Endothelial cell of umbilical vein (primary cell): ENCODE results near the gene TMEM161A. TPM values are rescaled to one million over a fixed set of nuclear protein-coding genes. Genes with fewer than 3 reads are reported as not detected.
"Not testable (repeated sequence)": the region's sequence is repeated elsewhere in the genome, so short reads cannot be mapped to it uniquely, and the experiment has no call there.

ENCODE experiments used
- BruUV-seq: library from RNA; stranded (reverse); fragments of 400-500 nt; replicated peaks from 2 replicates; lab custom pipeline; 2021; lab: Mats Ljungman, UMichigan
- CTCF ChIA-PET: fragments of 300-600, 350-600 bp; sonication (Branson Sonifier 250); formaldehyde crosslinking; loops from one replicate; lab custom pipeline; 2021; ENCODE audit warnings: antibody characterized with exemption, inconsistent platforms; lab: Charles Lee
- POLR2A ChIA-PET: fragments of 300-600, 350-600 bp; sonication (Branson Sonifier 250); formaldehyde crosslinking; loops from one replicate; lab custom pipeline; 2021; ENCODE audit warnings: antibody characterized with exemption, inconsistent platforms; lab: Charles Lee
- DNase-seq: peaks from one replicate; pipeline ENCODE4 v3.0.0-alpha.2; 2011; ENCODE audit warnings: low read depth, low spot score
- FAIRE-seq: peaks from 2 replicates; lab custom pipeline; 2011; peaks lifted over from hg19 to GRCh38; lab: Jason Lieb, UNC
- H2AFZ ChIP-seq: 2 replicates; pipeline ENCODE4 v1.6.0; 2012; ENCODE audit warnings: low read depth, low read length, control low read depth, inconsistent platforms
- H3K27ac ChIP-seq: 2 replicates; pipeline ENCODE4 v1.5.1; 2011; ENCODE audit warnings: low read depth, mild to moderate bottlenecking, control low read depth, low read length, moderate library complexity; ENCODE audit not compliant: insufficient read depth
- H3K27me3 ChIP-seq, 2 experiments: 2 replicates each; pipeline versions ENCODE4 v1.6.0 to v1.6.1; 2011; ENCODE audit warnings: low read length in 2 of 2, mixed read lengths in 1 of 2; ENCODE audit not compliant: control insufficient read depth in 2 of 2, insufficient read depth in 2 of 2
- H3K36me3 ChIP-seq, 2 experiments: 2 replicates in 1 of 2; 3 replicates in 1 of 2; pipeline ENCODE4 v1.5.1; 2011; ENCODE audit warnings: low read length in 2 of 2, mild to moderate bottlenecking in 1 of 2, moderate library complexity in 1 of 2; ENCODE audit not compliant: control insufficient read depth in 2 of 2, insufficient read depth in 2 of 2; ENCODE audit errors: extremely low read depth in 1 of 2
- H3K4me1 ChIP-seq: 3 replicates; pipeline ENCODE4 v1.5.1; 2011; ENCODE audit warnings: mild to moderate bottlenecking, low read length; ENCODE audit not compliant: control insufficient read depth, insufficient read depth; ENCODE audit errors: extremely low read depth
- H3K4me2 ChIP-seq: 2 replicates; pipeline ENCODE4 v1.6.1; 2011; ENCODE audit warnings: low read length, control low read depth, mixed read lengths; ENCODE audit not compliant: insufficient read depth
- H3K4me3 ChIP-seq, 3 experiments: fragments of 200-600 bp in 1 of 3; sonication (generic), shearing (Covaris generic) in 1 of 3; replicated peaks in 1 of 3; 2 replicates each; pipeline ENCODE4 v1.5.1; 2011 to 2016; ENCODE audit warnings: control low read depth in 3 of 3, low read length in 3 of 3, mild to moderate bottlenecking in 2 of 3, inconsistent platforms in 1 of 3, low read depth in 1 of 3, moderate library complexity in 1 of 3; ENCODE audit not compliant: insufficient read depth in 1 of 3
- H3K79me2 ChIP-seq: 2 replicates; pipeline ENCODE4 v1.6.0; 2012; ENCODE audit warnings: low read length, inconsistent platforms; ENCODE audit not compliant: control insufficient read depth, insufficient read depth
- H3K9ac ChIP-seq: replicated peaks from 2 replicates; pipeline ENCODE3; 2011; ENCODE audit warnings: low read length, control low read depth; ENCODE audit not compliant: insufficient read depth; ENCODE audit errors: extremely low read depth
- H3K9me1 ChIP-seq: replicated peaks from 3 replicates; pipeline ENCODE4 v1.6.0; 2011; ENCODE audit warnings: mild to moderate bottlenecking, low read length; ENCODE audit not compliant: control insufficient read depth, insufficient read depth; ENCODE audit errors: extremely low read depth
- H3K9me3 ChIP-seq: replicated peaks from 2 replicates; pipeline ENCODE4 v1.5.1; 2012; ENCODE audit warnings: low read length, inconsistent platforms; ENCODE audit not compliant: control insufficient read depth, insufficient read depth
- H4K20me1 ChIP-seq: replicated peaks from 2 replicates; pipeline ENCODE3; 2011; ENCODE audit warnings: mild to moderate bottlenecking, low read length; ENCODE audit not compliant: control insufficient read depth, insufficient read depth; ENCODE audit errors: extremely low read depth
- EZH2 ChIP-seq: IDR thresholded peaks from 2 replicates; pipeline ENCODE4 v1.6.1; 2012; ENCODE audit warnings: borderline replicate concordance, low read depth, mild to moderate bottlenecking, moderate library complexity, low read length, inconsistent platforms; ENCODE audit not compliant: severe bottlenecking
- FOS ChIP-seq: IDR thresholded peaks from 2 replicates; pipeline ENCODE4 v1.6.1; 2011; ENCODE audit warnings: mild to moderate bottlenecking, low read length, moderate library complexity, borderline replicate concordance; ENCODE audit not compliant: insufficient read depth
- GATA2 ChIP-seq: IDR thresholded peaks from 2 replicates; pipeline ENCODE4 v1.7.0; 2011; ENCODE audit warnings: low read depth, mild to moderate bottlenecking, moderate library complexity, mixed read lengths, low read length; ENCODE audit not compliant: insufficient read length, insufficient read depth
- JUN ChIP-seq: IDR thresholded peaks from 2 replicates; pipeline ENCODE4 v1.6.1; 2011; ENCODE audit warnings: borderline replicate concordance, low read depth; ENCODE audit not compliant: insufficient read length, insufficient read depth
- MYC ChIP-seq: IDR thresholded peaks from one replicate; pipeline ENCODE4 v1.6.1; 2011; ENCODE audit warnings: mild to moderate bottlenecking, low read depth, low read length
- POLR2A ChIP-seq: IDR thresholded peaks from 2 replicates; pipeline ENCODE4 v1.6.1; 2012; ENCODE audit warnings: low read depth, mild to moderate bottlenecking, control low read depth, low read length
- POLR2AphosphoS5 ChIP-seq: IDR thresholded peaks from 2 replicates; pipeline ENCODE4 v1.6.1; 2012; ENCODE audit warnings: low read depth, mild to moderate bottlenecking, control low read depth, low read length, moderate library complexity; ENCODE audit not compliant: insufficient read depth
- dilution Hi-C: fragments of 300-500 bp; cut with MboI; formaldehyde crosslinking; loops from one replicate; pipeline ENCODE4 v1.15.0; 2019; ENCODE audit warnings: low sequenced_read_pairs; ENCODE audit not compliant: extremely low pct_ligation_motif_present
- intact Hi-C: fragments of 100-400 bp; cut with micrococcal nuclease; formaldehyde crosslinking; loops from one replicate; pipeline ENCODE4 v1.10.0; 2022
- polyA plus RNA-seq, 4 experiments: library from polyadenylated mRNA; depleted of rRNA in 3 of 4; stranded (reverse) in 3 of 4; unstranded in 1 of 4; fragments of >200 nt; gene quantifications; 2 replicates each; pipeline versions ENCODE4 v1.2.1 to v1.2.3, GENCODE V29; 2011 to 2012; ENCODE audit warnings: missing spikeins in 1 of 4
- total RNA-seq: library from RNA; stranded (reverse); gene quantifications from 2 replicates; pipeline ENCODE4 v1.2.3, GENCODE V29; 2021
- TF ChIP-seq, protein P1 (sequence below): IDR thresholded peaks from 2 replicates; pipeline ENCODE4 v1.6.1; 2011; ENCODE audit not compliant: insufficient read depth, insufficient read length
- TF ChIP-seq, protein P2 (sequence below), 2 donors: IDR thresholded peaks; 1 replicate in 1 of 2; 2 replicates in 1 of 2; pipeline ENCODE4 v1.5.1; 2011; ENCODE audit warnings: low read length in 2 of 2, mild to moderate bottlenecking in 2 of 2, moderate library complexity in 2 of 2, control low read depth in 1 of 2, inconsistent platforms in 1 of 2, low read depth in 1 of 2; ENCODE audit not compliant: insufficient read depth in 1 of 2; ENCODE audit errors: extremely low read depth in 1 of 2

The TMEM161A gene
- total and polyA plus RNA-seq, 2 donors (not counting 3 experiments of a cell fraction or from before 2014, with no cell fraction given): 24.1 to 54.9 TPM

DNA sequence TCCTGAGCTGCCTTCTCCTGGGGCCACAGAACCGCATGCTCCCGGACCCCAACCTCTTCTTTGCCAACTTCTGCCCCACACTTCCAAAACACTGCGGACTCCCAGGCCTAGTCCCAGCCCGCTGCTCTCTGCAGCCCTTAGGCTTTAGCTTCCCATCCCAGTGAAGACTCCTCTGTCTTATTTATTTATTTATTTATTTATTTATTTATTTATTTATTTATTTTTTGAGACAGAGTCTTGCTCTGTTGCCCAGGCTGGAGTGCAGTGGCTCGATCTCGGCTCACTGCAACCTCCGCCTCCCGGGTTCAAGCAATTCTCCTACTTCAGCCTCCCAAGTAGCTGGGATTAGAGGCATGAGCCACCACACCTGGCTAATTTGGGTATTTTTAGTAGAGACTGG is 10.2 kb upstream of the TMEM161A start:
- H3K36me3 ChIP-seq, H3K79me2 ChIP-seq, BruUV-seq, H3K9me1 ChIP-seq, intact Hi-C loops, POLR2A ChIA-PET, dilution Hi-C loops, H3K9me3 ChIP-seq, H3K27ac ChIP-seq, H3K4me2 ChIP-seq, FAIRE-seq, H3K4me1 ChIP-seq, H3K27me3 ChIP-seq, DNase-seq, H3K9ac ChIP-seq, H2AFZ ChIP-seq, H3K4me3 ChIP-seq, H4K20me1 ChIP-seq: not testable (repeated sequence)
- CTCF ChIA-PET: interaction anchor here (0.5 to 3.9 kb wide), 7 partner anchors 11 to 194 kb away, joined by 3 to 23 read pairs (median 4); no protein-coding TSS in a partner anchor

DNA sequence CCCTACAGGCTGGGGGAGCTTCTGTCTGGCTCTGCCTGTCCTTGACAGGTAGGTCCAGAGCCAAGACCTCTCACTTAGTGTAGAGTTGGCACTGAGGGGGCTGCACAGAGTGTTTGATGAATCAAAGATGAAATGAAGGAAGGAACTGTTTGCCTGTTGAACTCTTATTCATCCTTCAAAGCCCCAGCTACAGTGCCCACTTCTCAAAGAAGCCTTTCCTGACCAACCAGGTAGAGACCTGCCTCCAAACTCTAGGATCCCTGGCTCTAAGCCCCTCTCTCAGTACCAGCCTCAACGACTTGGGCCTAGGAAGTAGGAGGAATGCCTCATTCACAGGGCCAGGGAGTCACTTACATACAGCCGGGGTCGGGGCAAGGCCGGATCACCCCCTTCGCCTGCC is 9.1 kb upstream of the TMEM161A start:
- H3K4me3 ChIP-seq: no peak overlapping the region
- FAIRE-seq: no peak
- H3K9me3 ChIP-seq: no peaks in the 10 kb centered on the region
- intact Hi-C loops: no loop called here
- TF ChIP-seq JUN (no peak), MYC (no peak), POLR2AphosphoS5 (no peak), EZH2 (no peak), GATA2 (no peak), FOS (no peak), POLR2A (no peak)
- TF ChIP-seq, protein P1, sequence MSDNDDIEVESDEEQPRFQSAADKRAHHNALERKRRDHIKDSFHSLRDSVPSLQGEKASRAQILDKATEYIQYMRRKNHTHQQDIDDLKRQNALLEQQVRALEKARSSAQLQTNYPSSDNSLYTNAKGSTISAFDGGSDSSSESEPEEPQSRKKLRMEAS: no peak
- TF ChIP-seq, protein P2, sequence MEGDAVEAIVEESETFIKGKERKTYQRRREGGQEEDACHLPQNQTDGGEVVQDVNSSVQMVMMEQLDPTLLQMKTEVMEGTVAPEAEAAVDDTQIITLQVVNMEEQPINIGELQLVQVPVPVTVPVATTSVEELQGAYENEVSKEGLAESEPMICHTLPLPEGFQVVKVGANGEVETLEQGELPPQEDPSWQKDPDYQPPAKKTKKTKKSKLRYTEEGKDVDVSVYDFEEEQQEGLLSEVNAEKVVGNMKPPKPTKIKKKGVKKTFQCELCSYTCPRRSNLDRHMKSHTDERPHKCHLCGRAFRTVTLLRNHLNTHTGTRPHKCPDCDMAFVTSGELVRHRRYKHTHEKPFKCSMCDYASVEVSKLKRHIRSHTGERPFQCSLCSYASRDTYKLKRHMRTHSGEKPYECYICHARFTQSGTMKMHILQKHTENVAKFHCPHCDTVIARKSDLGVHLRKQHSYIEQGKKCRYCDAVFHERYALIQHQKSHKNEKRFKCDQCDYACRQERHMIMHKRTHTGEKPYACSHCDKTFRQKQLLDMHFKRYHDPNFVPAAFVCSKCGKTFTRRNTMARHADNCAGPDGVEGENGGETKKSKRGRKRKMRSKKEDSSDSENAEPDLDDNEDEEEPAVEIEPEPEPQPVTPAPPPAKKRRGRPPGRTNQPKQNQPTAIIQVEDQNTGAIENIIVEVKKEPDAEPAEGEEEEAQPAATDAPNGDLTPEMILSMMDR (IDR thresholded peaks at IDR 0.05; ENCODE audit: extremely low read depth in 1 of 2, insufficient read depth in 1 of 2, low read depth in 1 of 2, low read length in 2 of 2): no peak
- no peak overlapping the region for H3K9ac ChIP-seq
- no peaks in the 10 kb centered on the region for H3K9me1 ChIP-seq
- no peak overlapping the region for H3K4me2 ChIP-seq
- H2AFZ ChIP-seq: no peak overlapping the region
- ChIA-PET POLR2A (no interaction called here), CTCF (interaction anchor here (1.9 to 3.9 kb wide), 4 partner anchors 9 to 195 kb away, joined by 4 to 23 read pairs (median 16); partner anchors contain the start of gene MEF2B)
- no peak overlapping the region for H3K27ac ChIP-seq
- dilution Hi-C loops: no loop called here
- H3K4me1 ChIP-seq: no peaks in the 10 kb centered on the region
- DNase-seq: no peak
- no peaks in the 10 kb centered on the region for H3K27me3 ChIP-seq
- BruUV-seq: no TSS peak
- H3K36me3 ChIP-seq: no peaks in the 10 kb centered on the region
- no peaks in the 10 kb centered on the region for H4K20me1 ChIP-seq
- H3K79me2 ChIP-seq: no peaks in the 10 kb centered on the region
